ENCODE data around the gene IL19. TPM values are rescaled to one million over a fixed set of nuclear protein-coding genes. Genes with fewer than 3 reads are reported as not detected.

The IL19 gene
- total and polyA plus RNA-seq, 5 donors from 2014 or later, result not detected

GRCh38 chr1:206727981-206728696 is 42.4 kb upstream of the IL19 start:
- H3K9me3 ChIP-seq (ENCODE audit: control insufficient read depth in 2 of 2, low read length in 2 of 2), result no peaks in the 10 kb centered on the region
- no peak overlapping the region for H3K4me3 Mint-ChIP-seq
- no peaks in the 10 kb centered on the region for H3K27me3 ChIP-seq (ENCODE audit: control insufficient read depth, insufficient read depth, low read length)
- H3K27ac ChIP-seq (ENCODE audit: insufficient read depth, low read length, poor library complexity, severe bottlenecking), result no peak overlapping the region
- peaks cover 22% of the 10 kb centered on the region for H3K36me3 Mint-ChIP-seq
- no peaks in the 10 kb centered on the region for H3K9me3 Mint-ChIP-seq
- H3K4me1 Mint-ChIP-seq, result peaks cover 15 to 42% (median 29%) of the 10 kb centered on the region in 4 donors
- H3K27ac Mint-ChIP-seq, result peak overlapping the region in 2 of 3 donors; percentile 14 to 59
- peaks cover 45% of the 10 kb centered on the region for H3K36me3 ChIP-seq (ENCODE audit: control insufficient read depth, insufficient read depth, low read length)
- H3K4me3 ChIP-seq (ENCODE audit: low read depth, low read length), result no peak overlapping the region
- no peak for DNase-seq
- peaks cover 24% of the 10 kb centered on the region for H3K4me1 ChIP-seq (ENCODE audit: control insufficient read depth, insufficient read depth, low read length, poor library complexity, severe bottlenecking)
- no peak for ATAC-seq (ENCODE audit: low read depth in 2 of 2)
- no peaks in the 10 kb centered on the region for H3K27me3 Mint-ChIP-seq

- Mint-ChIP-seq H3K4me3 (no peak overlapping the region), H3K9me3 (no peaks in the 10 kb centered on the region), H3K27me3 (no peaks in the 10 kb centered on the region), H3K27ac (peak overlapping the region in 2 of 3 donors; percentile 14 to 44), H3K4me1 (peaks cover 15 to 41% (median 27%) of the 10 kb centered on the region in 4 donors), H3K36me3 (peaks cover 27% of the 10 kb centered on the region)
- Histone ChIP-seq H3K27me3 (ENCODE audit: control insufficient read depth, insufficient read depth, low read length) (no peaks in the 10 kb centered on the region), H3K4me3 (ENCODE audit: low read depth, low read length) (no peak overlapping the region), H3K27ac (ENCODE audit: insufficient read depth, low read length, poor library complexity, severe bottlenecking) (no peak overlapping the region), H3K4me1 (ENCODE audit: control insufficient read depth, insufficient read depth, low read length, poor library complexity, severe bottlenecking) (peaks cover 24% of the 10 kb centered on the region), H3K9me3 (ENCODE audit: control insufficient read depth in 2 of 2, low read length in 2 of 2) (no peaks in the 10 kb centered on the region), H3K36me3 (ENCODE audit: control insufficient read depth, insufficient read depth, low read length) (peaks cover 49% of the 10 kb centered on the region)
- DNase-seq (no peak), ATAC-seq (ENCODE audit: low read depth in 2 of 2) (no peak)
Measured at GRCh38 chr1:206728697-206728987, 41.9 kb upstream of the IL19 start.

GRCh38 chr1:206729050-206729449 is 41.5 kb upstream of the IL19 start:
- Histone ChIP-seq H3K36me3 (ENCODE audit: control insufficient read depth, insufficient read depth, low read length) (peaks cover 51% of the 10 kb centered on the region), H3K27me3 (ENCODE audit: control insufficient read depth, insufficient read depth, low read length) (no peaks in the 10 kb centered on the region), H3K4me3 (ENCODE audit: low read depth, low read length) (no peak overlapping the region), H3K4me1 (ENCODE audit: control insufficient read depth, insufficient read depth, low read length, poor library complexity, severe bottlenecking) (peaks cover 23% of the 10 kb centered on the region), H3K9me3 (ENCODE audit: control insufficient read depth in 2 of 2, low read length in 2 of 2) (no peaks in the 10 kb centered on the region), H3K27ac (ENCODE audit: insufficient read depth, low read length, poor library complexity, severe bottlenecking) (no peak overlapping the region)
- Mint-ChIP-seq H3K27ac (peak overlapping the region in 2 of 3 donors; percentile 32 to 44), H3K4me3 (no peak overlapping the region), H3K9me3 (no peaks in the 10 kb centered on the region), H3K36me3 (peaks cover 27% of the 10 kb centered on the region), H3K4me1 (peaks cover 15 to 39% (median 27%) of the 10 kb centered on the region in 4 donors), H3K27me3 (no peaks in the 10 kb centered on the region)
- no peak for DNase-seq
- ATAC-seq (ENCODE audit: low read depth in 2 of 2), result no peak

- Mint-ChIP-seq H3K36me3 (peaks cover 27% of the 10 kb centered on the region), H3K9me3 (no peaks in the 10 kb centered on the region), H3K4me3 (peak overlapping the region in 1 of 4 donors; percentile 29), H3K27ac (peak overlapping the region; percentile 20 to 44 (median 32)), H3K27me3 (no peaks in the 10 kb centered on the region), H3K4me1 (peaks cover 17 to 40% (median 27%) of the 10 kb centered on the region in 4 donors)
- peaks cover 24% of the 10 kb centered on the region for H3K4me1 ChIP-seq (ENCODE audit: control insufficient read depth, insufficient read depth, low read length, poor library complexity, severe bottlenecking)
- H3K9me3 ChIP-seq (ENCODE audit: control insufficient read depth in 2 of 2, low read length in 2 of 2), result no peaks in the 10 kb centered on the region
- no peak for DNase-seq
- peaks cover 51% of the 10 kb centered on the region for H3K36me3 ChIP-seq (ENCODE audit: control insufficient read depth, insufficient read depth, low read length)
- no peak overlapping the region for H3K27ac ChIP-seq (ENCODE audit: insufficient read depth, low read length, poor library complexity, severe bottlenecking)
- no peak overlapping the region for H3K4me3 ChIP-seq (ENCODE audit: low read depth, low read length)
- H3K27me3 ChIP-seq (ENCODE audit: control insufficient read depth, insufficient read depth, low read length), result no peaks in the 10 kb centered on the region
- no peak for ATAC-seq (ENCODE audit: low read depth in 2 of 2)
Measured at GRCh38 chr1:206729507-206729906, 41.1 kb upstream of the IL19 start.

GRCh38 chr1:206732508-206732907 is 38.1 kb upstream of the IL19 start:
- H3K36me3 ChIP-seq (ENCODE audit: control insufficient read depth, insufficient read depth, low read length), result peaks cover 51% of the 10 kb centered on the region
- H3K9me3 ChIP-seq (ENCODE audit: control insufficient read depth in 2 of 2, low read length in 2 of 2), result no peaks in the 10 kb centered on the region
- H3K4me1 Mint-ChIP-seq, result peaks cover 11 to 46% (median 29%) of the 10 kb centered on the region in 4 donors
- peaks cover 27% of the 10 kb centered on the region for H3K36me3 Mint-ChIP-seq
- peak overlapping the region in 1 of 4 donors; percentile 47 for H3K4me3 Mint-ChIP-seq
- ATAC-seq (ENCODE audit: low read depth in 2 of 2) (no peak), DNase-seq (no peak)
- no peaks in the 10 kb centered on the region for H3K9me3 Mint-ChIP-seq
- no peak overlapping the region for H3K4me3 ChIP-seq (ENCODE audit: low read depth, low read length)
- H3K27me3 ChIP-seq (ENCODE audit: control insufficient read depth, insufficient read depth, low read length), result no peaks in the 10 kb centered on the region
- peak overlapping the region in 2 of 3 donors; percentile 55 to 68 for H3K27ac Mint-ChIP-seq
- peaks cover 30% of the 10 kb centered on the region for H3K4me1 ChIP-seq (ENCODE audit: control insufficient read depth, insufficient read depth, low read length, poor library complexity, severe bottlenecking)
- H3K27me3 Mint-ChIP-seq, result no peaks in the 10 kb centered on the region
- H3K27ac ChIP-seq (ENCODE audit: insufficient read depth, low read length, poor library complexity, severe bottlenecking), result no peak overlapping the region

- H3K27ac Mint-ChIP-seq, result peak overlapping the region in 2 of 3 donors; percentile 55 to 69
- peaks cover 27% of the 10 kb centered on the region for H3K36me3 Mint-ChIP-seq
- H3K4me1 Mint-ChIP-seq, result peaks cover 11 to 48% (median 31%) of the 10 kb centered on the region in 4 donors
- no peaks in the 10 kb centered on the region for H3K9me3 Mint-ChIP-seq
- H3K27me3 Mint-ChIP-seq, result no peaks in the 10 kb centered on the region
- no peak overlapping the region for H3K4me3 ChIP-seq (ENCODE audit: low read depth, low read length)
- DNase-seq, result no peak
- no peak overlapping the region for H3K27ac ChIP-seq (ENCODE audit: insufficient read depth, low read length, poor library complexity, severe bottlenecking)
- no peaks in the 10 kb centered on the region for H3K9me3 ChIP-seq (ENCODE audit: control insufficient read depth in 2 of 2, low read length in 2 of 2)
- ATAC-seq (ENCODE audit: low read depth in 2 of 2), result no peak
- H3K4me3 Mint-ChIP-seq, result no peak overlapping the region
- peaks cover 51% of the 10 kb centered on the region for H3K36me3 ChIP-seq (ENCODE audit: control insufficient read depth, insufficient read depth, low read length)
- H3K4me1 ChIP-seq (ENCODE audit: control insufficient read depth, insufficient read depth, low read length, poor library complexity, severe bottlenecking), result peaks cover 35% of the 10 kb centered on the region
- H3K27me3 ChIP-seq (ENCODE audit: control insufficient read depth, insufficient read depth, low read length), result no peaks in the 10 kb centered on the region
Measured at GRCh38 chr1:206732992-206733391, 37.6 kb upstream of the IL19 start.

- Histone ChIP-seq H3K4me1 (ENCODE audit: control insufficient read depth, insufficient read depth, low read length, poor library complexity, severe bottlenecking) (peaks cover 51% of the 10 kb centered on the region), H3K36me3 (ENCODE audit: control insufficient read depth, insufficient read depth, low read length) (peaks cover 41% of the 10 kb centered on the region), H3K27ac (ENCODE audit: insufficient read depth, low read length, poor library complexity, severe bottlenecking) (peak overlapping the region; percentile 30), H3K9me3 (ENCODE audit: control insufficient read depth in 2 of 2, low read length in 2 of 2) (no peaks in the 10 kb centered on the region), H3K4me3 (ENCODE audit: low read depth, low read length) (no peak overlapping the region), H3K27me3 (ENCODE audit: control insufficient read depth, insufficient read depth, low read length) (no peaks in the 10 kb centered on the region)
- Mint-ChIP-seq H3K4me3 (peak overlapping the region in 2 of 4 donors; percentile 34 to 64), H3K27me3 (no peaks in the 10 kb centered on the region), H3K9me3 (no peaks in the 10 kb centered on the region), H3K36me3 (peaks cover 27% of the 10 kb centered on the region), H3K4me1 (peaks cover 14 to 62% (median 45%) of the 10 kb centered on the region in 4 donors), H3K27ac (peak overlapping the region; percentile 83 to 94 (median 84))
- ATAC-seq (ENCODE audit: low read depth in 2 of 2), result peak; percentile 82 to 84
- DNase-seq, result peak; percentile 67 to 77 (median 70)
Measured at GRCh38 chr1:206734499-206735142, 36.0 kb upstream of the IL19 start.
